Endothelial cell of umbilical vein (primary cell): ENCODE data around the gene PIK3R6.

Source experiments
- CTCF ChIP-seq, 2 donors: IDR thresholded peaks; 1 replicate in 1 of 2; 2 replicates in 1 of 2; pipeline ENCODE4 v1.5.1; 2011; ENCODE audit warnings: low read length in 2 of 2, mild to moderate bottlenecking in 2 of 2, moderate library complexity in 2 of 2, control low read depth in 1 of 2, inconsistent platforms in 1 of 2, low read depth in 1 of 2; ENCODE audit not compliant: insufficient read depth in 1 of 2; ENCODE audit errors: extremely low read depth in 1 of 2
- POLR2AphosphoS5 ChIP-seq: IDR thresholded peaks from 2 replicates; pipeline ENCODE4 v1.6.1; 2012; ENCODE audit warnings: low read depth, mild to moderate bottlenecking, control low read depth, low read length, moderate library complexity; ENCODE audit not compliant: insufficient read depth

GRCh38 chr17:8867361-8867981, at the start of gene PIK3R6:
- TF ChIP-seq CTCF (IDR thresholded peaks at IDR 0.05; ENCODE audit: extremely low read depth in 1 of 2, insufficient read depth in 1 of 2, low read depth in 1 of 2, low read length in 2 of 2) (no peak), POLR2AphosphoS5 (no peak)
